Measurements from ENCODE around the gene STK35.

DNA sequence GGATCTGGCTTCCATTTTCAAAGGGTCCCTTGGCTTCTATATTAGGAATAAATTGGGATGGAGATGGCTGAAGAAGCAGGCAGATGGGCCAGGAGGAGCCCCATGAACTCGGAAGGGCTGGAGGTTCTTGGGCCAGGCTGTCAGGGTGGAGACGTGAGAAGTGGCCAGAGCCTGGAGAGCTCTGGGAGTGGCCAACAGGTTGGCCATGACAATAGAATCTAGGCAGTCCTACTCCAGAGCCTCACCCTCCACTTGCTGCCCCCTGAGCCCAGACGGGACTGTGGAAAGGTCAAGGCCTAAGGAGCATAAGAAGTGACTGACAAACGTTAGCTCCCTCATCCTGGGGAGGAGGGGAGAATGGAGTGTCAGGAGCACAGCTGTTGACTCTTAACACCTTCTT is 62.1 kb downstream of the STK35 start:
- TF ChIP-seq EZH2phosphoT487 (IDR thresholded peaks at IDR 0.05; ENCODE audit: insufficient read depth, low read depth) = no peak
- no peak for TF ChIP-seq EZH2 (IDR thresholded peaks at IDR 0.05; ENCODE audit: insufficient read depth, poor library complexity, severe bottlenecking)
